OCI-LY1 (cell line): ENCODE results near the gene SMKR1.

Experiments used
- CTCF ChIP-seq: fragments of 200-600 bp; sonication (generic), shearing (Covaris generic); IDR thresholded peaks from 2 replicates; pipeline ENCODE4 v1.5.1; 2017; ENCODE audit warnings: mild to moderate bottlenecking, antibody characterized with exemption, low read length, moderate library complexity, mixed read lengths
- EZH2 ChIP-seq: fragments of 200-600 bp; sonication (generic), shearing (Covaris generic); IDR thresholded peaks from 2 replicates; pipeline ENCODE4 v1.8.0; 2017; ENCODE audit warnings: borderline replicate concordance, mixed run types, mild to moderate bottlenecking, antibody characterized with exemption, low read length, moderate library complexity, mixed read lengths

DNA sequence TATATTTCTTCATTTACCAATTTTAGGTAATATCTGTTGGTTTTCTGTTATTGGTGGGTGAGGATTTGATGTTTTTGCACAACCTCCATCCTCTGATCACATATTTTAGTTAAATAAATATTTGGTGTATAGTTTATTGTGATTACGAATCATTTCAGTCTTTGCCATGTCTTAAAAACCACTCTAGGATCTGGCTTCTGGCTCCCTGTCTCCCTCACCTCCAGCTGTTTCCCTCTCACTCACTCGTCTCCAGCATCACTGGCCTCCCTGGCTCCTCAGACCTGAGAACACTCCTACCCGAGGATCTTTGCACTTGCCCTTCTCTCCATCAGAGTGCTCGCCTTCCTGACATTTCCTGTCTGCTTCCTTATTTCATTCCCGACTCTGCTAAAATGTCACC lies 58.5 kb downstream of the SMKR1 start:
- TF ChIP-seq CTCF (no peak), EZH2 (no peak)
